Measurements from ENCODE around the gene GOSR1.

The GOSR1 gene

DNA sequence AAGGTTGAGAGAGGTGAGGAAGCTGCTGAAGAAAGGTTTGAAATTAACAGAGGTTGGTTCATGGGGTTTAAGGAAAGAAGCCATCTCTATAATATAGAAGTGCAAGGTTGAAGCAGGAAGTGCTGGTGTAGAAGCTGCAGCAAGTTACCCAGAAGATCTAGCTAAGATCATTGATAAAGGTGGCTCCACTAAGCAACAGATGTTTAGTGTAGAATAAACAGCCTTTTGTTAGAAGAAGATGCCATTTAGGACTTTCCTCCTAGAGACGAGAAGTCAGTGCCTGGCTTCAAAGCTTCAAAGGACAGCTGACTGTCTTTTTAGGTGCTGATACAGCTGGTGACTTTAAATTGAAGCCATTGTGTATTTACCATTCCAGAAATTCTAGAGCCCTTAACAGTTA is 29.3 kb downstream of the GOSR1 start:
- Histone ChIP-seq H3K9me3 (replicated peaks; ENCODE audit: insufficient read depth, low read length) (no peaks in the 10 kb centered on the region), H4K20me1 (ENCODE audit: insufficient read depth, low read length) (no peaks in the 10 kb centered on the region), H3K4me2 (ENCODE audit: low read depth, low read length) (no peak overlapping the region), H3K4me1 (ENCODE audit: low read length) (peaks cover 4% of the 10 kb centered on the region; the same call in 1 of the 2 replicates), H3F3A (ENCODE audit: insufficient read depth, low read length) (no peaks in the 10 kb centered on the region), H3K27me3 (replicated peaks; ENCODE audit: insufficient read depth, low read length) (no peaks in the 10 kb centered on the region), H3K9me2 (replicated peaks; ENCODE audit: insufficient read depth, low read length) (no peaks in the 10 kb centered on the region), H2AFZ (ENCODE audit: low read length) (no peak overlapping the region), H3K9ac (ENCODE audit: low read length) (no peak overlapping the region), H3K79me2 (ENCODE audit: low read length) (no peaks in the 10 kb centered on the region), H3K36me3 (replicated peaks; ENCODE audit: insufficient read depth, low read length) (no peaks in the 10 kb centered on the region; the same call in 1 of the 2 replicates), H3K27ac (ENCODE audit: low read length) (no peak overlapping the region), H3K4me3 (ENCODE audit: low read length) (no peak overlapping the region)
- TF ChIP-seq EZH2 (optimal IDR thresholded peaks at IDR 0.05; ENCODE audit: low read depth, low read length) (no peak), EZH2phosphoT487 (IDR thresholded peaks at IDR 0.05; ENCODE audit: low read length) (no peak)
- TF ChIP-seq, protein P1, sequence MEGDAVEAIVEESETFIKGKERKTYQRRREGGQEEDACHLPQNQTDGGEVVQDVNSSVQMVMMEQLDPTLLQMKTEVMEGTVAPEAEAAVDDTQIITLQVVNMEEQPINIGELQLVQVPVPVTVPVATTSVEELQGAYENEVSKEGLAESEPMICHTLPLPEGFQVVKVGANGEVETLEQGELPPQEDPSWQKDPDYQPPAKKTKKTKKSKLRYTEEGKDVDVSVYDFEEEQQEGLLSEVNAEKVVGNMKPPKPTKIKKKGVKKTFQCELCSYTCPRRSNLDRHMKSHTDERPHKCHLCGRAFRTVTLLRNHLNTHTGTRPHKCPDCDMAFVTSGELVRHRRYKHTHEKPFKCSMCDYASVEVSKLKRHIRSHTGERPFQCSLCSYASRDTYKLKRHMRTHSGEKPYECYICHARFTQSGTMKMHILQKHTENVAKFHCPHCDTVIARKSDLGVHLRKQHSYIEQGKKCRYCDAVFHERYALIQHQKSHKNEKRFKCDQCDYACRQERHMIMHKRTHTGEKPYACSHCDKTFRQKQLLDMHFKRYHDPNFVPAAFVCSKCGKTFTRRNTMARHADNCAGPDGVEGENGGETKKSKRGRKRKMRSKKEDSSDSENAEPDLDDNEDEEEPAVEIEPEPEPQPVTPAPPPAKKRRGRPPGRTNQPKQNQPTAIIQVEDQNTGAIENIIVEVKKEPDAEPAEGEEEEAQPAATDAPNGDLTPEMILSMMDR (IDR thresholded peaks at IDR 0.05; ENCODE audit: low read length), result no peak
- no peak for DNase-seq

DNA sequence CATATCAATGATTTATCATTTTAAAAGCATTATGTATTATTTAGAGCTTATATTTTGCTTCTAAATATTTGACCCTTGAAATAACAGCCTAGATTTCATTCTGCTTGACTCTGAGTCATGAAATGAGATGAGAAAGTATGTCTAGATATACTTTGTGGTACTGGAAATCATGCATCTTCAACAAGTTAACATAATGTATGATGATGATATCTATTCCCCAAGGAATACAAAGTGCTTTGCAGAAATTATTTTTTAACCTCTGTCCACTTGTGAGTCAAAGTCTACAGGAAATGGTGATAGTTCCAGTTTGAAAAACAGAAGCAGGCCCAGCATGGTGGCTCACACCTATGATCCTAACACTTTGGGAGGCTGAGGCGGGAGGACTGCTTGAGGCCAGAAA is 36.1 kb downstream of the GOSR1 start:
- DNase-seq, result no peak
- Histone ChIP-seq H3K27ac (ENCODE audit: low read length) (no peak overlapping the region), H3K36me3 (replicated peaks; ENCODE audit: insufficient read depth, low read length) (peaks cover 6% of the 10 kb centered on the region; the same call in 1 of the 2 replicates), H3K79me2 (ENCODE audit: low read length) (no peaks in the 10 kb centered on the region), H3K4me2 (ENCODE audit: low read depth, low read length) (no peak overlapping the region), H2AFZ (ENCODE audit: low read length) (no peak overlapping the region), H3K4me1 (ENCODE audit: low read length) (peaks cover 6% of the 10 kb centered on the region; the same call in 1 of the 2 replicates), H3K9ac (ENCODE audit: low read length) (no peak overlapping the region), H3K27me3 (replicated peaks; ENCODE audit: insufficient read depth, low read length) (no peaks in the 10 kb centered on the region), H4K20me1 (ENCODE audit: insufficient read depth, low read length) (no peaks in the 10 kb centered on the region), H3F3A (ENCODE audit: insufficient read depth, low read length) (no peaks in the 10 kb centered on the region), H3K9me2 (replicated peaks; ENCODE audit: insufficient read depth, low read length) (no peaks in the 10 kb centered on the region), H3K4me3 (ENCODE audit: low read length) (no peak overlapping the region), H3K9me3 (replicated peaks; ENCODE audit: insufficient read depth, low read length) (no peaks in the 10 kb centered on the region)
- no peak for TF ChIP-seq EZH2phosphoT487 (IDR thresholded peaks at IDR 0.05; ENCODE audit: low read length)
- TF ChIP-seq, protein P1 (IDR thresholded peaks at IDR 0.05; ENCODE audit: low read length), result no peak
- TF ChIP-seq EZH2 (optimal IDR thresholded peaks at IDR 0.05; ENCODE audit: low read depth, low read length), result no peak

DNA sequence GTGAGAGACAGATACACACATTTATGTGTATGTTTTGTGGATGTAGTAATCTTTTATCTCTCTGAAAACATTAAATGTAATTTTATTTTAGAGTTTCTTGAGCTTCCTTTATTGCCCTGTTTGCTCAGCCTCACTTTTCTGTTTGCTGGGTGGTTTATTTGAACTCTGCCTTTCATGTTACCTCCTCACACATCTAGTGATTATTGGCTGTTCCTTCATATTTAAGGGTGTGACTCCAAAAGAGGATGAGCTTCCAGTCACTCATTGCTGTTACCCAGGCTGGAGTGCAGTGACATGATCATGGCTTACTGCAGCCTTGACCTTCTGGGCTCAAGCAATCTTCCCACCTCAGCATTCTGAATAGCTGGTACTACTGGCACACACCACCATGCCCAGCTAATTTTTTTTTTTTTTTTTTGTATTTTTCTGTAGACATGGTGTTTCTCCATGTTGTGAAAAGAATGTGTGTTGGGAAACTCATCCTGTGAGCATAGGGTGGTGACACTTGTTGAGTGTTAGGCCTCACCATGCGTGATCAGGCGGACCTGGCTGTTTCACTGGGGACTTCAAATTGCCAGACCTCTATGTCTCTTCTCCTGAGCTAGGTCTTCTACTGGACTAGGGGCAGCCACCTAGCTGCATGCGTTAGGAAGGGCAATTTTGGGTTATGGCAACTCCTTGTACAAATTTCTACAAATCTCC is 37.8 kb downstream of the GOSR1 start:
- H3K4me1 ChIP-seq (ENCODE audit: low read length), result peaks cover 6% of the 10 kb centered on the region; the same call in 1 of the 2 replicates
- H3K4me3 ChIP-seq (ENCODE audit: low read length), result no peak overlapping the region
- no peak overlapping the region for H3K4me2 ChIP-seq (ENCODE audit: low read depth, low read length)
- no peak overlapping the region for H3K27ac ChIP-seq (ENCODE audit: low read length)
- peaks cover 6% of the 10 kb centered on the region; the same call in 1 of the 2 replicates for H3K36me3 ChIP-seq (replicated peaks; ENCODE audit: insufficient read depth, low read length)
- no peaks in the 10 kb centered on the region for H3K79me2 ChIP-seq (ENCODE audit: low read length)
- no peaks in the 10 kb centered on the region for H3K9me3 ChIP-seq (replicated peaks; ENCODE audit: insufficient read depth, low read length)
- TF ChIP-seq, protein P1 (IDR thresholded peaks at IDR 0.05; ENCODE audit: low read length), result no peak
- no peak for TF ChIP-seq EZH2 (optimal IDR thresholded peaks at IDR 0.05; ENCODE audit: low read depth, low read length)
- TF ChIP-seq EZH2phosphoT487 (IDR thresholded peaks at IDR 0.05; ENCODE audit: low read length), result no peak
- no peaks in the 10 kb centered on the region for H4K20me1 ChIP-seq (ENCODE audit: insufficient read depth, low read length)
- no peaks in the 10 kb centered on the region for H3K9me2 ChIP-seq (replicated peaks; ENCODE audit: insufficient read depth, low read length)
- no peak for DNase-seq
- H2AFZ ChIP-seq (ENCODE audit: low read length), result no peak overlapping the region
- no peak overlapping the region for H3K9ac ChIP-seq (ENCODE audit: low read length)
- no peaks in the 10 kb centered on the region for H3F3A ChIP-seq (ENCODE audit: insufficient read depth, low read length)
- H3K27me3 ChIP-seq (replicated peaks; ENCODE audit: insufficient read depth, low read length), result no peaks in the 10 kb centered on the region
